Measurements from ENCODE around the gene MALAT1. TPM values are rescaled to one million over a fixed set of nuclear protein-coding genes. Genes with fewer than 3 reads are reported as not detected.

The MALAT1 gene
- total and polyA plus RNA-seq, 10 of the 15 experiments (the other 5 are each of a cell fraction or from before 2014, with no cell fraction given), result 448 to 8,160 (median 2,019) TPM

GRCh38 chr11:65497141-65498041 lies 1.5 kb upstream of the MALAT1 start (continued):
- no peak for TF ChIP-seq SPI1 (IDR thresholded peaks at IDR 0.05; ENCODE audit: borderline replicate concordance, insufficient read depth, low read depth, low read length)
- TF ChIP-seq IKZF1 (conservative IDR thresholded peaks at IDR 0.05), result peak; percentile 100
- no peak for TF ChIP-seq ZNF592 (IDR thresholded peaks at IDR 0.05)
- TF ChIP-seq YY1 (IDR thresholded peaks at IDR 0.05; ENCODE audit: low read depth, low read length), result peak; percentile 93
- no peak for TF ChIP-seq NR2C1 (IDR thresholded peaks at IDR 0.05)
- no peak for TF ChIP-seq ZZZ3 (IDR thresholded peaks at IDR 0.05; ENCODE audit: control insufficient read depth, insufficient read length, low read depth)
- TF ChIP-seq NKRF (conservative IDR thresholded peaks at IDR 0.05), result 0 out of 2 replicates have a peak, but pooled peaks have one; percentile 51
- peak; percentile 24; the same call in 1 of the 2 replicates for TF ChIP-seq TCF7 (IDR thresholded peaks at IDR 0.05; ENCODE audit: borderline replicate concordance)
- peak; percentile 97 for TF ChIP-seq CHD2 (IDR thresholded peaks at IDR 0.05; ENCODE audit: borderline replicate concordance, low read depth, low read length)
- TF ChIP-seq SKIL (IDR thresholded peaks at IDR 0.05; ENCODE audit: low read depth, poor library complexity, severe bottlenecking), result peak; percentile 13
- TF ChIP-seq NR2F1 (conservative IDR thresholded peaks at IDR 0.05), result peak; percentile 72
- TF ChIP-seq IRF4 (IDR thresholded peaks at IDR 0.05; ENCODE audit: low read depth, low read length), result peak; percentile 67; the same call in 1 of the 2 replicates
- no peak for TF ChIP-seq KAT2A (conservative IDR thresholded peaks at IDR 0.05; ENCODE audit: control insufficient read depth, low read depth, low read length)
- no peak for TF ChIP-seq SMARCA5 (IDR thresholded peaks at IDR 0.05)
- TF ChIP-seq CBX5 (IDR thresholded peaks at IDR 0.05; ENCODE audit: low read depth), result no peak
- peak; percentile 62 for TF ChIP-seq BCL3 (IDR thresholded peaks at IDR 0.05; ENCODE audit: borderline replicate concordance, insufficient read depth, low read depth, low read length, poor library complexity, severe bottlenecking)
- TF ChIP-seq MAX (IDR thresholded peaks at IDR 0.05; ENCODE audit: low read depth, low read length), result no peak

Measured in GM12878 (cell line).